Measurements from ENCODE around the gene IFI16. TPM values are rescaled to one million over a fixed set of nuclear protein-coding genes. Genes with fewer than 3 reads are reported as not detected.

The IFI16 gene
- total RNA-seq, 4 donors from 2014 or later, result 11.1 to 36.5 (median 17.9) TPM

GRCh38 chr1:158972841-158973240 is 36.9 kb upstream of the IFI16 start:
- intact Hi-C loops (cut with DNase I; ENCODE audit: low total_unique reads), result no loop called here
- TF ChIP-seq POLR2AphosphoS5 (IDR thresholded peaks at IDR 0.05), result no peak
- TF ChIP-seq EP300 (IDR thresholded peaks at IDR 0.05; ENCODE audit: low read depth), result no peak
- TF ChIP-seq POLR2A (IDR thresholded peaks at IDR 0.05), result no peak
- TF ChIP-seq CTCF (IDR thresholded peaks at IDR 0.05), result no peak
- no peaks in the 10 kb centered on the region for H3K4me1 ChIP-seq
- DNase-seq, result no peak
- no peaks in the 10 kb centered on the region for H3K9me3 ChIP-seq
- H3K4me3 ChIP-seq, result no peak overlapping the region
- H3K36me3 ChIP-seq, result no peaks in the 10 kb centered on the region
- no peaks in the 10 kb centered on the region for H3K27me3 ChIP-seq
- H3K27ac ChIP-seq, result no peak overlapping the region
- in situ Hi-C loops (cut with MboI; ENCODE audit: low pct_ligation_motif_present in 1 of 4, low pct_unique_long_range_greater_than_20kb in 1 of 4, low sequenced_read_pairs in 3 of 4), result no loop called here

GRCh38 chr1:158976219-158976618 is 33.5 kb upstream of the IFI16 start:
- no peaks in the 10 kb centered on the region for H3K9me3 ChIP-seq
- H3K27ac ChIP-seq, result no peak overlapping the region
- no peaks in the 10 kb centered on the region for H3K27me3 ChIP-seq
- H3K36me3 ChIP-seq, result no peaks in the 10 kb centered on the region
- H3K4me3 ChIP-seq, result no peak overlapping the region
- TF ChIP-seq POLR2A (IDR thresholded peaks at IDR 0.05) (no peak), EP300 (IDR thresholded peaks at IDR 0.05; ENCODE audit: low read depth) (no peak), CTCF (IDR thresholded peaks at IDR 0.05) (no peak), POLR2AphosphoS5 (IDR thresholded peaks at IDR 0.05) (no peak)
- intact Hi-C loops (cut with DNase I; ENCODE audit: low total_unique reads) (no loop called here), in situ Hi-C loops (cut with MboI; ENCODE audit: low pct_ligation_motif_present in 1 of 4, low pct_unique_long_range_greater_than_20kb in 1 of 4, low sequenced_read_pairs in 3 of 4) (loop anchor here in 2 of 4 donors (25.0 kb wide), 2 partner anchors 464 to 764 kb away; no protein-coding TSS in a partner anchor)
- WGBS, 2 donors (ENCODE audit: low coverage in 1 of 2), result 46 to 54% methylated on average over 4 of the region's 4 CpGs
- no peak for DNase-seq
- H3K4me1 ChIP-seq, result no peaks in the 10 kb centered on the region

- Histone ChIP-seq H3K36me3 (no peaks in the 10 kb centered on the region), H3K4me1 (no peaks in the 10 kb centered on the region), H3K4me3 (no peak overlapping the region), H3K9me3 (peaks cover 2 to 6% of the 10 kb centered on the region in 2 donors), H3K27ac (no peak overlapping the region), H3K27me3 (no peaks in the 10 kb centered on the region)
- TF ChIP-seq POLR2AphosphoS5 (IDR thresholded peaks at IDR 0.05), result no peak
- TF ChIP-seq CTCF (IDR thresholded peaks at IDR 0.05), result no peak
- TF ChIP-seq POLR2A (IDR thresholded peaks at IDR 0.05), result no peak
- TF ChIP-seq EP300 (IDR thresholded peaks at IDR 0.05; ENCODE audit: low read depth), result no peak
- 45 to 50% methylated on average over 2 of the region's 2 CpGs for WGBS, 2 donors (ENCODE audit: low coverage in 1 of 2)
- in situ Hi-C loops (cut with MboI; ENCODE audit: low pct_ligation_motif_present in 1 of 4, low pct_unique_long_range_greater_than_20kb in 1 of 4, low sequenced_read_pairs in 3 of 4) (loop anchor here in 2 of 4 donors (25.0 kb wide), 2 partner anchors 466 to 766 kb away; no protein-coding TSS in a partner anchor), intact Hi-C loops (cut with DNase I; ENCODE audit: low total_unique reads) (no loop called here)
- no peak for DNase-seq
These were observed 31.0 kb upstream of the IFI16 start for GRCh38 chr1:158978730-158979129.

- H3K4me3 ChIP-seq, result no peak overlapping the region
- in situ Hi-C loops (cut with MboI; ENCODE audit: low pct_ligation_motif_present in 1 of 4, low pct_unique_long_range_greater_than_20kb in 1 of 4, low sequenced_read_pairs in 3 of 4), result loop anchor here in 2 of 4 donors (25.0 kb wide), 2 partner anchors 467 to 767 kb away; no protein-coding TSS in a partner anchor
- 55 to 100% methylated on average over 1 of the region's 1 CpG for WGBS, 2 donors (ENCODE audit: low coverage in 1 of 2)
- no peaks in the 10 kb centered on the region for H3K27me3 ChIP-seq
- H3K36me3 ChIP-seq, result no peaks in the 10 kb centered on the region
- no peak for DNase-seq
- no peak overlapping the region for H3K27ac ChIP-seq
- H3K4me1 ChIP-seq, result no peaks in the 10 kb centered on the region
- intact Hi-C loops (cut with DNase I; ENCODE audit: low total_unique reads), result no loop called here
- TF ChIP-seq POLR2AphosphoS5 (IDR thresholded peaks at IDR 0.05) (no peak), POLR2A (IDR thresholded peaks at IDR 0.05) (no peak), CTCF (IDR thresholded peaks at IDR 0.05) (no peak), EP300 (IDR thresholded peaks at IDR 0.05; ENCODE audit: low read depth) (no peak)
- H3K9me3 ChIP-seq, result peaks cover 2 to 6% of the 10 kb centered on the region in 2 donors
These were observed 30.5 kb upstream of the IFI16 start for GRCh38 chr1:158979229-158979628.
